Activated CD8-positive, alpha-beta T cell treated with anti-CD3 and anti-CD28 coated beads for 36 hours (primary cell): Measurements from ENCODE around the gene OR1E1. TPM values are rescaled to one million over a fixed set of nuclear protein-coding genes. Genes with fewer than 3 reads are reported as not detected.
"Not testable (repeated sequence)": the region's sequence is repeated elsewhere in the genome, so short reads cannot be mapped to it uniquely, and the experiment has no call there.

Experiments used
- ATAC-seq: fragments of 200-7000 bp; cut with Tn5 transposase; one replicate; pipeline ENCODE4 v1.10.0; 2021; ENCODE audit warnings: mild to moderate bottlenecking, moderate library complexity
- CTCF ChIA-PET: fragments of 350-600 bp; sonication (Branson Sonifier 250); formaldehyde crosslinking; loops from one replicate; lab custom pipeline; 2021; ENCODE audit warnings: antibody characterized with exemption; lab: Charles Lee
- POLR2A ChIA-PET: fragments of 350-600 bp; sonication (Branson Sonifier 250); formaldehyde crosslinking; loops from one replicate; lab custom pipeline; 2021; ENCODE audit warnings: antibody characterized with exemption; lab: Charles Lee
- DNase-seq: peaks from one replicate; pipeline ENCODE4 v3.0.0-alpha.2; 2020
- H3K27ac Mint-ChIP-seq: one replicate; pipeline ENCODE4 v1.8.0; 2021; ENCODE audit warnings: mild to moderate bottlenecking, mixed read lengths
- H3K27me3 Mint-ChIP-seq: one replicate; pipeline ENCODE4 v1.8.0; 2021; ENCODE audit warnings: mixed read lengths
- H3K36me3 Mint-ChIP-seq: one replicate; pipeline ENCODE4 v1.8.0; 2021; ENCODE audit warnings: low read depth, mixed read lengths
- H3K4me1 Mint-ChIP-seq: one replicate; pipeline ENCODE4 v1.8.0; 2021; ENCODE audit warnings: low read depth, mixed read lengths
- H3K4me3 Mint-ChIP-seq: one replicate; pipeline ENCODE4 v1.8.0; 2021; ENCODE audit warnings: mild to moderate bottlenecking, moderate library complexity, mixed read lengths
- H3K9me3 Mint-ChIP-seq: one replicate; pipeline ENCODE4 v1.8.0; 2021; ENCODE audit warnings: mixed read lengths
- intact Hi-C: fragments of 100-400 bp; cut with micrococcal nuclease; formaldehyde crosslinking; loops from one replicate; pipeline ENCODE4 v1.10.0; 2022
- total RNA-seq, 2 experiments: library from RNA; stranded (reverse); gene quantifications; one replicate each; pipeline ENCODE4 v1.2.3, GENCODE V29; 2021
- TF ChIP-seq, protein P1 (sequence below): fragments of 200-600 bp; IDR thresholded peaks from one replicate; pipeline ENCODE4 v1.8.0; 2022; ENCODE audit warnings: antibody characterized with exemption, mild to moderate bottlenecking

OR1E1 gene, protein sequence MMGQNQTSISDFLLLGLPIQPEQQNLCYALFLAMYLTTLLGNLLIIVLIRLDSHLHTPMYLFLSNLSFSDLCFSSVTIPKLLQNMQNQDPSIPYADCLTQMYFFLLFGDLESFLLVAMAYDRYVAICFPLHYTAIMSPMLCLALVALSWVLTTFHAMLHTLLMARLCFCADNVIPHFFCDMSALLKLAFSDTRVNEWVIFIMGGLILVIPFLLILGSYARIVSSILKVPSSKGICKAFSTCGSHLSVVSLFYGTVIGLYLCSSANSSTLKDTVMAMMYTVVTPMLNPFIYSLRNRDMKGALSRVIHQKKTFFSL
- not detected for total RNA-seq

DNA sequence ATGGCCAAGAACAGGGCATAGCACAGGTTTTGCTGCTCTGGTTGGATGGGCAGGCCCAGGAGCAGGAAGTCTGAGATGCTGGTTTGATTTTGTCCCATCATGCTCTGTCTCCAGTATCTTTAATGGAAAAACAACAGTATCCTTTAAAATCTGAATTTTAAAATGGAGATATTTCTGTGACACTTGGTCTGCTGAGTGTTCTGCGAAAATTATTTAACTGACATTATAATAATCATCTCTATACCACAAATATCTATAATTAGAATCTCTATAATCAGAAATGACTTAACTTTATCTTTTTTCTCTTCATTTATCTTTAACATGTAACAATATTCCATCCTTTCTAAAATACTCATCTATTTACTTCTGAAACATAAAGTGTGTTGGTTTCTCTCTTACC, at the start of gene OR1E1:
Gene OR1E1, minus strand, starts transcription at position 101 of the 400 bp plus-strand sequence. Its CDS starts 0 bp downstream, at position 101.
- no peak for DNase-seq
- H3K36me3 Mint-ChIP-seq: no peaks in the 10 kb centered on the region
- intact Hi-C loops: no loop called here
- no peak within 1 kb of the TSS for H3K4me3 Mint-ChIP-seq
- peaks cover 9% of the 10 kb centered on the region for H3K27me3 Mint-ChIP-seq
- TF ChIP-seq, protein P1, sequence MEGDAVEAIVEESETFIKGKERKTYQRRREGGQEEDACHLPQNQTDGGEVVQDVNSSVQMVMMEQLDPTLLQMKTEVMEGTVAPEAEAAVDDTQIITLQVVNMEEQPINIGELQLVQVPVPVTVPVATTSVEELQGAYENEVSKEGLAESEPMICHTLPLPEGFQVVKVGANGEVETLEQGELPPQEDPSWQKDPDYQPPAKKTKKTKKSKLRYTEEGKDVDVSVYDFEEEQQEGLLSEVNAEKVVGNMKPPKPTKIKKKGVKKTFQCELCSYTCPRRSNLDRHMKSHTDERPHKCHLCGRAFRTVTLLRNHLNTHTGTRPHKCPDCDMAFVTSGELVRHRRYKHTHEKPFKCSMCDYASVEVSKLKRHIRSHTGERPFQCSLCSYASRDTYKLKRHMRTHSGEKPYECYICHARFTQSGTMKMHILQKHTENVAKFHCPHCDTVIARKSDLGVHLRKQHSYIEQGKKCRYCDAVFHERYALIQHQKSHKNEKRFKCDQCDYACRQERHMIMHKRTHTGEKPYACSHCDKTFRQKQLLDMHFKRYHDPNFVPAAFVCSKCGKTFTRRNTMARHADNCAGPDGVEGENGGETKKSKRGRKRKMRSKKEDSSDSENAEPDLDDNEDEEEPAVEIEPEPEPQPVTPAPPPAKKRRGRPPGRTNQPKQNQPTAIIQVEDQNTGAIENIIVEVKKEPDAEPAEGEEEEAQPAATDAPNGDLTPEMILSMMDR: no peak
- H3K4me1 Mint-ChIP-seq: no peaks in the 10 kb centered on the region
- POLR2A ChIA-PET: no interaction called here
- no peak for ATAC-seq
- H3K9me3 Mint-ChIP-seq: no peaks in the 10 kb centered on the region
- no peak within 1 kb of the TSS for H3K27ac Mint-ChIP-seq
- CTCF ChIA-PET: no interaction called here

DNA sequence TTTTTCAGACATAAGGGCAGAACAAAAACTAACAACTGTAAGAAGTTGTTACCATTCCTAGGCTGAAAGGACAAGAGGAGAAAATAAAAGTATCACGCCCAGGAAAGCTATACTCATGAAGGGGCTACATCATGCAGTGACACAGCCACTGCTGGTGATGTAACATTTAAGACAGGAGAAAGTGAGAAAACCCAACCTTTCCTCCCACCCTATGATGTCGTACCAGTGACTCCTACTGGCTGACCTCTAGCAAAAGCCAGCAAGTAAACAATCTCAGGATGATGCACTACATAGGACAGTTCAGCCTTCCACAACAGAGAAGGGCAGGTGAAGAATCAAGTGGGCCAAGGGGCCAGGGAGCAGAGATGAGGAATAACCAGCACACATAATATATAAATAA, 49.4 kb upstream of the OR1E1 start:
- Mint-ChIP-seq H3K36me3 (no peaks in the 10 kb centered on the region), H3K4me3 (no peak overlapping the region), H3K9me3 (no peaks in the 10 kb centered on the region), H3K27me3 (peaks cover 9% of the 10 kb centered on the region), H3K27ac (no peak overlapping the region), H3K4me1 (no peaks in the 10 kb centered on the region)
- CTCF ChIA-PET: no interaction called here
- POLR2A ChIA-PET: no interaction called here
- TF ChIP-seq, protein P1: no peak
- DNase-seq (peak; percentile 8), ATAC-seq (peak; percentile 45)
- intact Hi-C loops: no loop called here

DNA sequence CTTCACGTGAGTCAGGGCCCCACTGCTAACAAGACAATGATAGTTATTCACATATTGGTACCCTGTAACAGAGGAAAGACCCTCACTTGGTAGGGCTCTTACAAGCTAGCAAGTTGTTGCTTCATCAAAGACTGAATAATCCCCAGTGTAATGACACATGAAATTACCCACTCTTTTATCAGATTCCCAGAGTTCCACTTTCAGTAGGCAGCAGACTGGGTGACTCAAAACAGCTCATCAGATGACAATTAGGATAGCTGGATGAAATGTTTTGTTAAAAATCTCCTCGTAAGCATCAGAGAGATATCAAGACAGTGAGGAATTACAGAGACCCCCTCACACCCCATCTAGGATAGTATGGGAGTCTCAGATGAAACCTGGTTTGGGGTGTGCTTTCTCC, 42.2 kb upstream of the OR1E1 start:
- intact Hi-C loops: no loop called here
- Mint-ChIP-seq H3K4me3 (no peak overlapping the region), H3K27me3 (peaks cover 18% of the 10 kb centered on the region), H3K36me3 (no peaks in the 10 kb centered on the region), H3K27ac (no peak overlapping the region), H3K4me1 (no peaks in the 10 kb centered on the region), H3K9me3 (no peaks in the 10 kb centered on the region)
- ChIA-PET CTCF (no interaction called here), POLR2A (no interaction called here)
- DNase-seq (no peak), ATAC-seq (no peak)
- TF ChIP-seq, protein P1: no peak

DNA sequence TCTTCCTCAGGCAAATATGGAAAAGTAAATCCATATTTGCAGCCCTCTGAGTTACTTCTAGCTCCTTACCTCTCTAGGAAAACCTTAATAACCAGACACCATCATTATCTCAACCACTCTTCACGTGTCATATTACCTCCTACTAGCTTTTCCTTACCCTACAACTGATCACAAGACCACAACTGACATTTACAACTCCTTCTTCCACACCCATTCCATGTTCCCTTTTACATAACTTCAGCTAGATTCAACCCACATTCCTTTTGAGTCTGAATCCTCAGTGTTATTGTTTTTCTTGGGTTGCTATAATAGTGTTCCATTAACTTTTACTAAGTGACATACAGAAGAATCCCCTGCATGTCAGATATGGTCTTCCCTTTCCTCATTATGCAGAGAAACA, 40.2 kb upstream of the OR1E1 start:
- no peaks in the 10 kb centered on the region for H3K4me1 Mint-ChIP-seq
- TF ChIP-seq, protein P1: no peak
- POLR2A ChIA-PET: no interaction called here
- ATAC-seq (no peak), DNase-seq (no peak)
- no peaks in the 10 kb centered on the region for H3K36me3 Mint-ChIP-seq
- H3K27ac Mint-ChIP-seq: no peak overlapping the region
- H3K27me3 Mint-ChIP-seq: peaks cover 17% of the 10 kb centered on the region
- H3K9me3 Mint-ChIP-seq: no peaks in the 10 kb centered on the region
- H3K4me3 Mint-ChIP-seq: no peak overlapping the region
- CTCF ChIA-PET: no interaction called here
- intact Hi-C loops: no loop called here

DNA sequence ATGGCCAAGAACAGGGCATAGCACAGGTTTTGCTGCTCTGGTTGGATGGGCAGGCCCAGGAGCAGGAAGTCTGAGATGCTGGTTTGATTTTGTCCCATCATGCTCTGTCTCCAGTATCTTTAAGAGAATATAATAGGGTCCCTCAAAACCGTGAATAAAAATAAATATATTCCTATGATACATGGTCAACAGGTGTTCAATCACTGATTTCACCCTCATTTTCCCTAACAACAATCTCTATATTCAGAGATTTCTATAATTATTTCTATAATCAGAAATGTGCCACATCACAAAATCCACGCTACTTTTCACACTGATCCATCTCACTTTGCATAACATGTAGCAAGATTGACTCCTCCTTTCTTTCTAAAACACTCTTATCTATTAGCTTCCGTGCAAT, 35.5 kb upstream of the OR1E1 start, which contains the start of gene OR1E2:
Gene OR1E2, minus strand, starts transcription at position 101 of the 400 bp plus-strand sequence. Its CDS starts 0 bp downstream, at position 101.
- DNase-seq: no peak
- Mint-ChIP-seq H3K4me1 (no peaks in the 10 kb centered on the region), H3K4me3 (no peak within 1 kb of the TSS), H3K9me3 (peaks cover 4% of the 10 kb centered on the region), H3K27ac (no peak within 1 kb of the TSS), H3K36me3 (no peaks in the 10 kb centered on the region), H3K27me3 (peaks cover 15% of the 10 kb centered on the region)
- intact Hi-C loops: no loop called here
- TF ChIP-seq, protein P1: no peak
- POLR2A ChIA-PET: no interaction called here
- CTCF ChIA-PET: no interaction called here
- no peak for ATAC-seq

DNA sequence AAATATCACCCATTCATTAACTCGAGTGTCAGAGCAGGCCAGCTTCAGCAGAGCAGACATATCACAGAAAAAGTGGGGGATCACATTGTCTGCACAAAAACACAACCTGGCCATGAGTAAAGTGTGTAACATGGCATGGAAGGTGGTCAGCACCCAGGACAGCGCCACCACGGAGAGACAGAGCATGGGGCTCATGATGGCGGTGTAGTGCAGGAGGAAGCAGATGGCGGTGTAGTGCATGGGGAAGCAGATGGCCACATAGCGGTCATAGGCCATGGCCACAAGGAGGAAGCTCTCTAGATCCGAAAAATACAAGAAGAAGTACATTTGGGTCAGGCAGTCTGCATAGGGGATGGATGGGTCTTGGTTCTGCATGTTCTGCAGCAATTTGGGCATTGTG, 35.0 kb upstream of the OR1E1 start:
- peak; percentile 53 for DNase-seq
- POLR2A ChIA-PET, H3K36me3 Mint-ChIP-seq, H3K9me3 Mint-ChIP-seq, H3K27ac Mint-ChIP-seq, H3K4me1 Mint-ChIP-seq, CTCF ChIA-PET, ATAC-seq, intact Hi-C loops, H3K4me3 Mint-ChIP-seq: not testable (repeated sequence)
- H3K27me3 Mint-ChIP-seq: peaks cover 15% of the 10 kb centered on the region
